ENCODE data around the gene CD58.

The CD58 gene

DNA sequence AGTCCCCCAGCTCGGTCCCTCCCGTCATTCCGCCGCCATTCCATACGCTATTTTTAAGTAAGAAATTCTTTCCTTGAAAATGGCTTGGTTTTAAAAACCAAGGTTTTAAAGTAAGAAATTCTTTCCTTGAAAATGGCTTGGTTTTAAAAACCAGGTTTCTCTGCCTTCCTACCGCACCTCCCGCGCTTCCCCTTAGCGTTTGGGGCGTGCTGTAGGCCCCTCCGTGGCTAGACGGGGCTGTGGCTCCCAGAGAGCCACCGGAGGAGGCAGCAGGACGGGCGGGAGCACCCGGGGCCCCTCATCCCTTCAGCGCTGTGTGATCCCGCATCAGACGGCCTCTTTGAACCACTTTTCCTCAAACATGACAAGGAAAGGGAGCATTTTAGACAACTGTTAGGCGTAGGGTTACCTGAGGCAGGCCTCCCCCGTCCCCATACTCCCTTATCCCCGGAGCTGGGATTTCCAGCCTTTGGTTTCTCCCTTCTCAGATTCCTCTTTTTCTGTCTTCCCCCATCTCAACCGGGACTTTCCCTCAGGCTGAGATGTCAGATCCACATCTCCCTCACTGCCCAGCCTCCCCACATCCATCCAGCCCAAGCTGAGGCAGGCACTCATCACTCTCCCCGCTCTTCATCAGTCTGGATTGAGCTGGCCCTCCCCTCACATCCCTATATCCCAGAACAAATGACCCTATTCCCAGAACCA is 541 bp upstream of the CD58 start:
- POLR2A ChIA-PET, result interaction anchor here (0.8 to 2.3 kb wide), 4 partner anchors 94 to 488 kb away, joined by 3 to 7 read pairs (median 4); partner anchors contain the start of gene TTF2
- no peak for DNase-seq (ENCODE audit: extremely low spot score)
- CTCF ChIA-PET, result interaction anchor here (0.8 kb wide), 1 partner anchor 101 kb away, joined by 4 read pairs; no protein-coding TSS in a partner anchor
- no peak for TF ChIP-seq TARDBP (IDR thresholded peaks at IDR 0.05)
- TF ChIP-seq CTBP1 (IDR thresholded peaks at IDR 0.05; ENCODE audit: borderline replicate concordance), result no peak
- no peak for TF ChIP-seq FOXM1 (IDR thresholded peaks at IDR 0.05; ENCODE audit: borderline replicate concordance)
- TF ChIP-seq SP1 (IDR thresholded peaks at IDR 0.05), result no peak
- TF ChIP-seq ARNT (IDR thresholded peaks at IDR 0.05), result no peak
- no peak for TF ChIP-seq L3MBTL2 (conservative IDR thresholded peaks at IDR 0.05)
- TF ChIP-seq LEF1 (IDR thresholded peaks at IDR 0.05; ENCODE audit: borderline replicate concordance), result no peak
- TF ChIP-seq ELF4 (IDR thresholded peaks at IDR 0.05), result no peak
- TF ChIP-seq FOXA1 (IDR thresholded peaks at IDR 0.05), result no peak

GRCh38 chr1:116569776-116570357 is 959 bp downstream of the CD58 start:
- TF ChIP-seq HDGF (IDR thresholded peaks at IDR 0.05; ENCODE audit: borderline replicate concordance), result no peak
- no peak for TF ChIP-seq CTBP1 (IDR thresholded peaks at IDR 0.05; ENCODE audit: borderline replicate concordance)
- no peak for TF ChIP-seq FOXM1 (IDR thresholded peaks at IDR 0.05; ENCODE audit: borderline replicate concordance)
- no peak for TF ChIP-seq LEF1 (IDR thresholded peaks at IDR 0.05; ENCODE audit: borderline replicate concordance)
- TF ChIP-seq NFRKB (IDR thresholded peaks at IDR 0.05), result no peak
- TF ChIP-seq, protein P1, sequence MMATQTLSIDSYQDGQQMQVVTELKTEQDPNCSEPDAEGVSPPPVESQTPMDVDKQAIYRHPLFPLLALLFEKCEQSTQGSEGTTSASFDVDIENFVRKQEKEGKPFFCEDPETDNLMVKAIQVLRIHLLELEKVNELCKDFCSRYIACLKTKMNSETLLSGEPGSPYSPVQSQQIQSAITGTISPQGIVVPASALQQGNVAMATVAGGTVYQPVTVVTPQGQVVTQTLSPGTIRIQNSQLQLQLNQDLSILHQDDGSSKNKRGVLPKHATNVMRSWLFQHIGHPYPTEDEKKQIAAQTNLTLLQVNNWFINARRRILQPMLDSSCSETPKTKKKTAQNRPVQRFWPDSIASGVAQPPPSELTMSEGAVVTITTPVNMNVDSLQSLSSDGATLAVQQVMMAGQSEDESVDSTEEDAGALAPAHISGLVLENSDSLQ (IDR thresholded peaks at IDR 0.05), result no peak
- no peak for TF ChIP-seq L3MBTL2 (conservative IDR thresholded peaks at IDR 0.05)
- TF ChIP-seq SP1 (IDR thresholded peaks at IDR 0.05), result no peak
- TF ChIP-seq ELF4 (IDR thresholded peaks at IDR 0.05), result no peak
- TF ChIP-seq FOXK2 (IDR thresholded peaks at IDR 0.05), result no peak
- no peak for TF ChIP-seq BHLHE40 (IDR thresholded peaks at IDR 0.05; ENCODE audit: borderline replicate concordance)
- TF ChIP-seq ZNF384 (IDR thresholded peaks at IDR 0.05), result no peak
- POLR2A ChIA-PET, result interaction anchor here (1.7 to 2.3 kb wide), 2 partner anchors 490 kb away, joined by 5 to 7 read pairs; partner anchors contain the start of gene TTF2
- no peak for DNase-seq (ENCODE audit: extremely low spot score)
- CTCF ChIA-PET, result interaction anchor here (0.7 kb wide), 1 partner anchor 65 kb away, joined by 5 read pairs; no protein-coding TSS in a partner anchor

DNA sequence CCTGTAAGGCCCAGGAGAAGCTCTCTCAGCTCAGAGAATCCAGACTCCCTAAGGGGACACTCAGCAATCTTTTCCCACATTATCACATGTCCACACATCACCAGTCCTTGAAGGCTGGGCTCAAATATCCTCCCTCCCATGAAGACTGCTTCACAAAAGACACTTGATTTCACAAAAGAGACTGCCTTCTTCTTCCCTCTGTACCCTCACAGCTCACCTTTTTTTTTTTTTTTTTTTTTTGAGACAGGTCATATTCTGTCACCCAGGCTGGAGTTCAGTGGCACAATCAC is 1.5 kb downstream of the CD58 start:
- no peak for TF ChIP-seq ZNF384 (IDR thresholded peaks at IDR 0.05)
- TF ChIP-seq, protein P1 (IDR thresholded peaks at IDR 0.05), result no peak
- TF ChIP-seq SP1 (IDR thresholded peaks at IDR 0.05), result no peak
- TF ChIP-seq CTBP1 (IDR thresholded peaks at IDR 0.05; ENCODE audit: borderline replicate concordance), result no peak
- no peak for TF ChIP-seq FOXK2 (IDR thresholded peaks at IDR 0.05)
- no peak for TF ChIP-seq FOXM1 (IDR thresholded peaks at IDR 0.05; ENCODE audit: borderline replicate concordance)
- TF ChIP-seq HDGF (IDR thresholded peaks at IDR 0.05; ENCODE audit: borderline replicate concordance), result no peak
- no peak for TF ChIP-seq BHLHE40 (IDR thresholded peaks at IDR 0.05; ENCODE audit: borderline replicate concordance)
- no peak for TF ChIP-seq FOXA1 (IDR thresholded peaks at IDR 0.05)
- TF ChIP-seq ARNT (IDR thresholded peaks at IDR 0.05), result no peak
- TF ChIP-seq NFRKB (IDR thresholded peaks at IDR 0.05), result no peak
- TF ChIP-seq LEF1 (IDR thresholded peaks at IDR 0.05; ENCODE audit: borderline replicate concordance), result no peak
- no peak for TF ChIP-seq TARDBP (IDR thresholded peaks at IDR 0.05)
- no peak for TF ChIP-seq ELF4 (IDR thresholded peaks at IDR 0.05)
- no peak for TF ChIP-seq L3MBTL2 (conservative IDR thresholded peaks at IDR 0.05)
- TF ChIP-seq SUZ12 (IDR thresholded peaks at IDR 0.05), result no peak
- DNase-seq (ENCODE audit: extremely low spot score), result no peak
- POLR2A ChIA-PET, result interaction anchor here (0.7 to 1.7 kb wide), 2 partner anchors 11 to 491 kb away, joined by 4 to 5 read pairs; partner anchors contain the start of gene TTF2
- CTCF ChIA-PET, result interaction anchor here (0.7 to 1.6 kb wide), 4 partner anchors 13 to 70 kb away, joined by 3 to 5 read pairs (median 4); no protein-coding TSS in a partner anchor

GRCh38 chr1:116568662-116569380 is 2.0 kb downstream of the CD58 start:
- TF ChIP-seq FOXA1 (IDR thresholded peaks at IDR 0.05), result no peak
- TF ChIP-seq ZNF384 (IDR thresholded peaks at IDR 0.05), result no peak
- no peak for TF ChIP-seq FOXK2 (IDR thresholded peaks at IDR 0.05)
- TF ChIP-seq CTBP1 (IDR thresholded peaks at IDR 0.05; ENCODE audit: borderline replicate concordance), result no peak
- TF ChIP-seq HDGF (IDR thresholded peaks at IDR 0.05; ENCODE audit: borderline replicate concordance), result no peak
- TF ChIP-seq, protein P1 (IDR thresholded peaks at IDR 0.05), result no peak
- TF ChIP-seq SP1 (IDR thresholded peaks at IDR 0.05), result no peak
- CTCF ChIA-PET, result interaction anchor here (0.8 to 1.6 kb wide), 3 partner anchors 12 to 69 kb away, joined by 3 to 5 read pairs (median 4); no protein-coding TSS in a partner anchor
- DNase-seq (ENCODE audit: extremely low spot score), result no peak
- POLR2A ChIA-PET, result interaction anchor here (0.7 to 1.7 kb wide), 2 partner anchors 11 to 491 kb away, joined by 4 to 5 read pairs; partner anchors contain the start of gene TTF2

Measured in HEK293T (cell line).